ENCODE results near the gene CSF1R.

Gene CSF1R

DNA sequence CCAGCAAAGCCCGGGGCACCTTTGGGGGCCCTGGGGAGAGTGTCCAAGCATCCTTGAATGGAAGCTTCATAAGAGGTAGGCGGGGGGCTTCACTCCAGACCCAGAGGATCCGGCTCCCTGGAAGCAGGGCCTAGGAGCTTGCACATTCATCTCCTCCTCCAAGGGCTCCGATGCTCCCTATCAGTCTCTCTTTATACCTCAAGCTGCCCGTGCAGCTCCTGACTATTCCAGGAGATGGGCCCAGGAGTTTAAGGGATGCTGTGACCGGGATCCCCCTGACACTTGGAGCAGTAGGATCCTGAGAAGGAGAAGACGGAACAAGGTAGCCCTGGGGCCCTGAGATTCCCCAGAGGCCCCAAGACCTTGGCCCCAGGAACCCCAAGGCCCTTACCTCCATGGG, 25.9 kb downstream of the CSF1R start:
- no peak overlapping the region for H3K4me3 ChIP-seq (replicated peaks; ENCODE audit: low read depth, low read length)
- DNase-seq (ENCODE audit: low read depth), result no peak
- TF ChIP-seq, protein P1, sequence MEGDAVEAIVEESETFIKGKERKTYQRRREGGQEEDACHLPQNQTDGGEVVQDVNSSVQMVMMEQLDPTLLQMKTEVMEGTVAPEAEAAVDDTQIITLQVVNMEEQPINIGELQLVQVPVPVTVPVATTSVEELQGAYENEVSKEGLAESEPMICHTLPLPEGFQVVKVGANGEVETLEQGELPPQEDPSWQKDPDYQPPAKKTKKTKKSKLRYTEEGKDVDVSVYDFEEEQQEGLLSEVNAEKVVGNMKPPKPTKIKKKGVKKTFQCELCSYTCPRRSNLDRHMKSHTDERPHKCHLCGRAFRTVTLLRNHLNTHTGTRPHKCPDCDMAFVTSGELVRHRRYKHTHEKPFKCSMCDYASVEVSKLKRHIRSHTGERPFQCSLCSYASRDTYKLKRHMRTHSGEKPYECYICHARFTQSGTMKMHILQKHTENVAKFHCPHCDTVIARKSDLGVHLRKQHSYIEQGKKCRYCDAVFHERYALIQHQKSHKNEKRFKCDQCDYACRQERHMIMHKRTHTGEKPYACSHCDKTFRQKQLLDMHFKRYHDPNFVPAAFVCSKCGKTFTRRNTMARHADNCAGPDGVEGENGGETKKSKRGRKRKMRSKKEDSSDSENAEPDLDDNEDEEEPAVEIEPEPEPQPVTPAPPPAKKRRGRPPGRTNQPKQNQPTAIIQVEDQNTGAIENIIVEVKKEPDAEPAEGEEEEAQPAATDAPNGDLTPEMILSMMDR (IDR thresholded peaks at IDR 0.05; ENCODE audit: low read length, missing control alignments), result no peak

DNA sequence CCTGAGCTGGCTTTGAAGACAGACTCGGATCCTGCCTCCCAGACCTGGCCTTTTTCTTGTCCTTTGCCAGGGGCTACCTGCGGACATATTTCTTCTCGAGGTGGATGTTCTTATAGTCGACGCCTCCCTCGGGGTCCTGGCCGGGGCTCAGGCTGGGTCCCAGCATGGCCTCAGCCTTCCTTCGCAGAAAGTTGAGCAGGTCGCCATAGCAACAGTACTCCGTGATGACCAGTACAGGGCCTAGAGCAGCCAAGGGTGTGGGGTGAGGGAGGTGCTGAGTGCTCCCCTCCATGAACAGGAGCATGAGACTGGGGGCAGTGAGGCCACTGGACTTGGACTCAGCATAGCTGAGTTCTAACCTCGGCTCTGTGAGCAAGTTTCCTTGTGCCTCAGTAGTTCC, 26.7 kb downstream of the CSF1R start:
- no peak overlapping the region for H3K4me3 ChIP-seq (replicated peaks; ENCODE audit: low read depth, low read length)
- TF ChIP-seq, protein P1 (IDR thresholded peaks at IDR 0.05; ENCODE audit: low read length, missing control alignments), result no peak

DNA sequence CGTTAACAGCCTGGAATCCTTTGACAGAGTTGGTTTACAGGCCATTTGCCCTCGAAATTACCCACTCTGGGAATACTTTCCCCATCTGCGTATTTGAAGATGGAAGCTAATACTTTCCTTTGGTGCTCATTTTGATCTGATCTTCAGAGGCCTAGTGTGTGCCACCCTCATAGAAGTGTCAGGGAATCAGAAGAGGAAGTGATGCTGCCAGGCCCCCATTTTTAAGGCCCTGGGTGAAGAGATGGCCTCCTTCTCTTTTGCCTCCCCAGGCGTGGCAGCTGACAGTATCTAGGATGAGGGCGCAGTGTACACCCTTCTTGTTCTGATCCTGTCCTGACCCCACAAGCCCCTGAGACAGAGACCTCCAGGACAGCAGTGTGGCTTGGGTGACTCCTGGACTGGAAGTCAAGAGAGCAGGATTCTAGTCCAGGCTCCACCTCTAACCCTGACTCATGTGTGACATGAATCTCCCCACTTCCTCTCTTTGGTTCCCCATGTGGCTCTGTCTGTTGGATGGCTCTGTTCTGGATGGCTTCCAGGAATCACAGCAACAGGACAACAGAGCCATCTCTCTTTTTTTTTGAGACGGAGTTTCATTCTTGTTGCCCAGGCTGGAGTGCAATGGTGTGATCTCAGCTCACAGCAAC, 27.8 kb downstream of the CSF1R start:
- TF ChIP-seq, protein P1 (IDR thresholded peaks at IDR 0.05; ENCODE audit: low read length, missing control alignments), result no peak
- no peak overlapping the region for H3K4me3 ChIP-seq (replicated peaks; ENCODE audit: low read depth, low read length)
- peak; percentile 53 for DNase-seq (ENCODE audit: low read depth)

More for the DNA sequence above, 26.7 kb downstream of the CSF1R start:
- DNase-seq (ENCODE audit: low read depth), result no peak

DNA sequence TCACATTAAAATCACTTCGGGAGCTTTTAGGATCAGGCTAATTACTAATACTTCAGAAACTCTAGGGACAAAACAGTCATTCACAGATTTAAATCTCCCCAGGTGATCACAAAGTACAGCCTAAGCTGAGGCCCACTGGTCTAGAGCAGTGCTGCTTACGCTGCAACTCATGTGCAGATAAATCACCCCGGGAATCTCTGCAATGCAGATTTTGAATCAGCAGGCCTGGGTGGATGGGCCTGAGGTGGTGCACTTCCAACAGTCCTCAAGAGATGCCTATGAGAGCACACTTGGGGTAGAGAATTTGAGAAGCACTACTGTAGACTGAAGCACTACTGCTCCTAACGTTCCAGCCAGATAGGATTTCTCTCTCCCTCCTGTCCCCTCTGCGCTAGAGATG, 28.4 kb downstream of the CSF1R start:
- DNase-seq (ENCODE audit: low read depth), result no peak
- TF ChIP-seq, protein P1 (IDR thresholded peaks at IDR 0.05; ENCODE audit: low read length, missing control alignments), result no peak
- H3K4me3 ChIP-seq (replicated peaks; ENCODE audit: low read depth, low read length), result no peak overlapping the region

DNA sequence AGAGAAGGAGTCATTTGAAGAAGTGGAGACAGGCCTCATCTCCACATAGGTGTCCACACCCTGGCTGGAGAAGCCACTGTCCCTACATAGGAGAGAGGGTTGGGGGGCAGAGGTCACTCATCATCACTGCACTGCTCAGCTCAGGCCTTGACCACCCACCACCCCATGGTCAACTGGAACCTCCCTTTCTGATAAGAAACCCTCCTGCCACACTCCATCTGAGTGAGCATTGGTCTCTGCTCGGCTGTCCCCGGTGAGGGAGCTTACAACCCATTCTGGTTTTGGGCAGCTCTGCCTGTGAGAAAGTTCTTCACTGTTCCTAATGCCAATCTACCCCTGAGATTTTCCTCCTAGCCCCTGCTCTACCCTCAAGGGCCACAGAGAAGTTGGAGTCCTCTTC, 28.8 kb downstream of the CSF1R start:
- no peak for DNase-seq (ENCODE audit: low read depth)
- TF ChIP-seq, protein P1 (IDR thresholded peaks at IDR 0.05; ENCODE audit: low read length, missing control alignments), result no peak
- H3K4me3 ChIP-seq (replicated peaks; ENCODE audit: low read depth, low read length), result no peak overlapping the region

DNA sequence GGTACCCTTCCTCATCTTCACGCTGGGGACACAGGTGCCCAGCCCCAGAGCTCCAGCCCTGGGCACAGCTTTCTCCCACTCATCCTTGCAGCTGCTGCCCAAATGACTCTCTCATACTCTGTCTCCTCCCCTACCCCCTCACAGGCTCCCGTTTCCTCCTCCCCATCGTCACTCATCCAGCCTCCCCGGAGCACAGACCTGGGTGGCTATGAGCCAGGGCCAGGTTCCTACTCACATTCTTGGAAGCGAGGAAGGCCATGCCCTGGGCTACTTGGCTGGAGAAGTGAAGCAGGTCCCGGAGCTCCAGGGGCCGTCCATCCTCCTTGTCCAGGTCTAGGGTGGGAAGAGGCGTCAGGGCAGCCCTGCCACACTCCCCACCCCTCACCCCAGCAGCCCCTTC, 29.3 kb downstream of the CSF1R start:
- TF ChIP-seq, protein P1 (IDR thresholded peaks at IDR 0.05; ENCODE audit: low read length, missing control alignments), result no peak
- DNase-seq (ENCODE audit: low read depth), result no peak
- no peak overlapping the region for H3K4me3 ChIP-seq (replicated peaks; ENCODE audit: low read depth, low read length)

DNA sequence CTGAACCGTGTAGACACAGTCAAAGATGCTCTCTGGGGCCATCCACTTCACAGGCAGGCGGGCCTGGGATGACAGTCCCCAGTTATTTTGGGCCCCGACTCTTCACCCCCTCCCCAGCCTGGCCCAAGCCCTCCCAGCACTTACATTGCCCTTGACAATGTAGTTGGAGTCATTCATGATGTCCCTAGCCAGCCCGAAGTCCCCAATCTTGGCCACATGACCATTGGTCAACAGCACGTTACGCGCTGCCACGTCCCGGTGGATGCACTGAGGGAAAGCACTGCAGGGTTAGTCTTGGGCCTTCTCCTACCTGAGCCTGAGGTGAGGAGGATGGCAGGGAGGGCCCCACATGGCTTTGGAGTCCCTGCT, 30.3 kb downstream of the CSF1R start:
- TF ChIP-seq, protein P1 (IDR thresholded peaks at IDR 0.05; ENCODE audit: low read length, missing control alignments), result no peak
- DNase-seq (ENCODE audit: low read depth), result no peak

More for the DNA sequence above, 30.3 kb downstream of the CSF1R start:
- no peak overlapping the region for H3K4me3 ChIP-seq (replicated peaks; ENCODE audit: low read depth, low read length)

All from fibroblast of pulmonary artery (primary cell).